Activated CD4-positive, alpha-beta T cell treated with anti-CD3 and anti-CD28 coated beads for 36 hours (primary cell): ENCODE data around the gene ACKR1. TPM values are rescaled to one million over a fixed set of nuclear protein-coding genes. Genes with fewer than 3 reads are reported as not detected.

Experiments used
- ATAC-seq: fragments of 200-7000 bp; cut with Tn5 transposase; one replicate; pipeline ENCODE4 v1.10.0; 2021; ENCODE audit warnings: mild to moderate bottlenecking, moderate library complexity
- CTCF ChIA-PET: fragments of 350-600 bp; sonication (Branson Sonifier 250); formaldehyde crosslinking; loops from one replicate; lab custom pipeline; 2021; ENCODE audit warnings: antibody characterized with exemption; lab: Charles Lee
- POLR2A ChIA-PET: fragments of 350-600 bp; sonication (Branson Sonifier 250); formaldehyde crosslinking; loops from one replicate; lab custom pipeline; 2021; ENCODE audit warnings: antibody characterized with exemption, inconsistent platforms; lab: Charles Lee
- DNase-seq: peaks from one replicate; pipeline ENCODE4 v3.0.0-alpha.2; 2020
- H3K27ac Mint-ChIP-seq: one replicate; pipeline ENCODE4 v1.8.0; 2021; ENCODE audit warnings: mixed read lengths
- H3K27me3 Mint-ChIP-seq: one replicate; pipeline ENCODE4 v1.8.0; 2021; ENCODE audit warnings: mixed read lengths
- H3K36me3 Mint-ChIP-seq: one replicate; pipeline ENCODE4 v1.8.0; 2021; ENCODE audit warnings: low read depth, mixed read lengths
- H3K4me1 Mint-ChIP-seq: one replicate; pipeline ENCODE4 v1.8.0; 2021; ENCODE audit warnings: mixed read lengths
- H3K4me3 Mint-ChIP-seq: one replicate; pipeline ENCODE4 v1.8.0; 2021; ENCODE audit warnings: mild to moderate bottlenecking, moderate library complexity, mixed read lengths
- H3K9me3 Mint-ChIP-seq: one replicate; pipeline ENCODE4 v1.8.0; 2021; ENCODE audit warnings: low read depth, mixed read lengths
- intact Hi-C, 2 experiments: fragments of 100-400 bp; cut with DNase I in 1 of 2; cut with micrococcal nuclease in 1 of 2; formaldehyde crosslinking; loops; one replicate each; pipeline versions ENCODE4 v1.14.2 to v1.15.1; 2022 to 2024; cut with DNase I, micrococcal nuclease
- total RNA-seq, 2 experiments: library from RNA; stranded (reverse); gene quantifications; one replicate each; pipeline ENCODE4 v1.2.3, GENCODE V29; 2021

Gene ACKR1
- total RNA-seq, 2 experiments from 2014 or later: not detected

DNA sequence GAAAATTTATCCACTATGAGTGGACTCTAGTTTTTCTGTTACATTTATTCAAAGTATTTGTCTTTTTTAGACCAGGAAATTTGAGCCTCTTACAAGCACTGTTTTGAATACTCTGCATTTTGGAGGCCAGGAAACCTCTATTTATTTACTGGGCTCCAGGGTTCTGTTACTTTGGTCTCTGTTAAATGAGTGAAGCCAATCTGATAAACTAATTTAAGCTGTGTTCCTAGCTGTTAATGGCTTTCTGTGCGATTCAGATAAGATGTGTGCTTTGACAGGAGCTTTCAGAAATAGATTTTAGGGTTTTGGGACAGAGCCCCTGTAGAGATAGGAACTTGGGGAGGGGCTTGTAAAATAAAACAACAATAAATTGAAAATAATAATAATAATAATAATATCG lies 23.9 kb downstream of the ACKR1 start:
- ChIA-PET CTCF (interaction anchor here (0.6 to 2.9 kb wide), 3 partner anchors 10 to 76 kb away, joined by 3 to 15 read pairs (median 3); no protein-coding TSS in a partner anchor), POLR2A (no interaction called here)
- no peak overlapping the region for H3K4me3 Mint-ChIP-seq

GRCh38 chr1:159229260-159229885 lies 24.7 kb downstream of the ACKR1 start:
- DNase-seq (no peak), ATAC-seq (no peak)
- intact Hi-C loops: no loop called here
- Mint-ChIP-seq H3K36me3 (no peaks in the 10 kb centered on the region), H3K4me3 (no peak overlapping the region), H3K27ac (no peak overlapping the region), H3K27me3 (peaks cover 17% of the 10 kb centered on the region), H3K4me1 (no peaks in the 10 kb centered on the region), H3K9me3 (no peaks in the 10 kb centered on the region)
- ChIA-PET POLR2A (interaction anchor here (0.7 kb wide), 1 partner anchor 66 kb away, joined by 4 read pairs; no protein-coding TSS in a partner anchor), CTCF (interaction anchor here (1.4 to 2.9 kb wide), 2 partner anchors 10 to 15 kb away, joined by 3 to 15 read pairs; no protein-coding TSS in a partner anchor)

More for the DNA sequence above, 23.9 kb downstream of the ACKR1 start:
- H3K27ac Mint-ChIP-seq: no peak overlapping the region
- DNase-seq (no peak), ATAC-seq (no peak)
- intact Hi-C loops: no loop called here
- no peaks in the 10 kb centered on the region for H3K9me3 Mint-ChIP-seq
- no peaks in the 10 kb centered on the region for H3K4me1 Mint-ChIP-seq
- H3K27me3 Mint-ChIP-seq: peaks cover 19% of the 10 kb centered on the region
- H3K36me3 Mint-ChIP-seq: no peaks in the 10 kb centered on the region

DNA sequence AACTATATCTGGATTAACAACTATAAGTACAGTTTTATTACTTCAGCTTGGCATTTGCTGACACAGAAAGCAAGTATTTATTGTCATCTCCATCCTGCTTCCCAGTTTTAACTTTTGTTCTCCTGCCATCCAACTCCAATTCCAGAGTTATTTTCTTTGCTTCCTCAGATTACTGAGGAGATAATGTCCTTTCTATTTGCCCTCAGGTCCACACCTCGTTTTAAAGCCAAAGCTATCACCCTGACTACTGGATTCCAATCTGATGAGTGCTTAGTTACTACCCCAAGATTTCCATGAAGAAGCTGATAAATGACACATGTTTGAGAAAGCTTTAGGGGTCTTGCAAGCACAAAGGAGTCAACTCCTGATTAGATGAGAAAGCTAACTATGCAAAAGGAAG lies 25.2 kb downstream of the ACKR1 start:
- intact Hi-C loops: no loop called here
- DNase-seq (no peak), ATAC-seq (no peak)
- CTCF ChIA-PET: interaction anchor here (2.9 kb wide), 1 partner anchor 16 kb away, joined by 15 read pairs; no protein-coding TSS in a partner anchor
- H3K27me3 Mint-ChIP-seq: peaks cover 20% of the 10 kb centered on the region
- POLR2A ChIA-PET: interaction anchor here (0.7 kb wide), 1 partner anchor 67 kb away, joined by 4 read pairs; no protein-coding TSS in a partner anchor
- H3K27ac Mint-ChIP-seq: no peak overlapping the region
- no peaks in the 10 kb centered on the region for H3K9me3 Mint-ChIP-seq
- H3K36me3 Mint-ChIP-seq: no peaks in the 10 kb centered on the region
- no peak overlapping the region for H3K4me3 Mint-ChIP-seq
- H3K4me1 Mint-ChIP-seq: no peaks in the 10 kb centered on the region

- H3K9me3 Mint-ChIP-seq: no peaks in the 10 kb centered on the region
- H3K36me3 Mint-ChIP-seq: no peaks in the 10 kb centered on the region
- ATAC-seq (no peak), DNase-seq (no peak)
- CTCF ChIA-PET: no interaction called here
- intact Hi-C loops: no loop called here
- peaks cover 16% of the 10 kb centered on the region for H3K27me3 Mint-ChIP-seq
- no peaks in the 10 kb centered on the region for H3K4me1 Mint-ChIP-seq
- no peak overlapping the region for H3K27ac Mint-ChIP-seq
- H3K4me3 Mint-ChIP-seq: no peak overlapping the region
- POLR2A ChIA-PET: no interaction called here
These were observed 35.0 kb downstream of the ACKR1 start for GRCh38 chr1:159239551-159240220.

DNA sequence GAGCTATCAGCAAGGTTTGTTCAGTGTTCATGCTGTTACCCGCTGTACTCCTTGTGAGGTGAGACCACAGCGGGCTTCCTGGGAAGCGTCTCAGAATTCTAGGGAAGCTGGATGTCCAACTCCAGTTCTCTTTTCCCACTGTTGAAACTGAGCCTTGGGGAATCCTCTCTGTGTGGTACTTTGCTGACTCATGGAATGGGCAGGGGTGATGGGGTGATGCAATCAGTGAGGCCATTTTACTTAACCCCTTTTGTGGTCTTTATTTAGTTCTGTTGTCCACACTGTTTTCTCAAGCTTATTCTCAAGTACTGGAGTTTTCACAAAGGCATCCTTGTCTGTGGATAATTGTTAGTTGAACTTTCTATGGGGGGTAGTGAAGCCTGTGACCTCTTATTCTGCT lies 42.6 kb downstream of the ACKR1 start:
- ATAC-seq: no peak
- intact Hi-C loops: no loop called here
- H3K9me3 Mint-ChIP-seq: peaks cover 6% of the 10 kb centered on the region
- ChIA-PET POLR2A (no interaction called here), CTCF (interaction anchor here (0.6 to 1.6 kb wide), 2 partner anchors 33 to 569 kb away, joined by 3 read pairs; no protein-coding TSS in a partner anchor)
- no peak overlapping the region for H3K27ac Mint-ChIP-seq
- no peaks in the 10 kb centered on the region for H3K36me3 Mint-ChIP-seq
- H3K4me3 Mint-ChIP-seq: no peak overlapping the region
- H3K27me3 Mint-ChIP-seq: peaks cover 24% of the 10 kb centered on the region
- H3K4me1 Mint-ChIP-seq: no peaks in the 10 kb centered on the region
- no peak for DNase-seq

- DNase-seq (no peak), ATAC-seq (no peak)
- CTCF ChIA-PET: interaction anchor here (1.6 kb wide), 1 partner anchor 34 kb away, joined by 3 read pairs; no protein-coding TSS in a partner anchor
- peaks cover 6% of the 10 kb centered on the region for H3K9me3 Mint-ChIP-seq
- intact Hi-C loops: no loop called here
- no peaks in the 10 kb centered on the region for H3K36me3 Mint-ChIP-seq
- H3K4me1 Mint-ChIP-seq: no peaks in the 10 kb centered on the region
- H3K27ac Mint-ChIP-seq: no peak overlapping the region
- H3K4me3 Mint-ChIP-seq: no peak overlapping the region
- POLR2A ChIA-PET: no interaction called here
- H3K27me3 Mint-ChIP-seq: peaks cover 24% of the 10 kb centered on the region
These were observed 43.6 kb downstream of the ACKR1 start for GRCh38 chr1:159248311-159248710.

DNA sequence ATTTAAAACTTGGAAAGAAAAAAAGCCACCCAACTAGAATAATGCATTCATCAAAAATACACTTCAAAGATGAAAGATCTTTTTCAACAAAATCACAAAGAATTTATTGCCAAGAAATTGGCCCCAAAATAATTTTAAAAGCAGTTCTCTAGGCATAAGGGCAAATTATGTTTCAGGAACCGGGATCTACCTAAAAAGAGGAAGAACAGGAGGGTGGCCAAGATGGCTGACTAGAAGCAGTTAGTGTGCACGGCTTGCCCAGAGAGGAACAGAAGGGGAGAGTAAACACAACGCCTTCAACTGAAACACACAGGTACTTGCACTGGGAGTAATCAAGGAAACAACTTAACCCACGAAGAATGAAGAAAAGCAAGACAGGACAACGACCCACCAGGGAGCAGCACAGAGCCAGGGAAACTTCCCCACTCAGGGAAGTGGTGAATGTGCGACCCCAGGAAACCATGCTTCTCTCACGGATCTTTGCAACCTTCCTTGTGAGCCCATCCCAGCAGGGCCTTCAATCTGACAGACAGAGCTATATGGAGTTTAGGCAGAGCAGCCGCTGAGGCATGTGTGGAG lies 46.1 kb downstream of the ACKR1 start:
- ChIA-PET CTCF (no interaction called here), POLR2A (no interaction called here)
- peaks cover 25% of the 10 kb centered on the region for H3K27me3 Mint-ChIP-seq
- H3K9me3 Mint-ChIP-seq: peaks cover 6% of the 10 kb centered on the region
- H3K4me3 Mint-ChIP-seq: no peak overlapping the region
- H3K36me3 Mint-ChIP-seq: no peaks in the 10 kb centered on the region
- no peak overlapping the region for H3K27ac Mint-ChIP-seq
- no peak for DNase-seq
- intact Hi-C loops: no loop called here
- ATAC-seq: no peak
- H3K4me1 Mint-ChIP-seq: no peaks in the 10 kb centered on the region

Other genes with a start within 250 kb of the ACKR1 start
- 100 to 1,000 TPM; 263 to 308 TPM for gene IFI16, start 195.0 kb upstream of the ACKR1 start, total RNA-seq
- 10 to 100 TPM; 65.6 to 67.6 TPM for gene AIM2, start 128.1 kb upstream of the ACKR1 start, total RNA-seq
- not detected for gene CADM3, start 33.3 kb upstream of the ACKR1 start, total RNA-seq
- gene FCER1A, start 97.5 kb downstream of the ACKR1 start, total RNA-seq: not detected
- not detected for gene OR10J4, start 227.3 kb downstream of the ACKR1 start, total RNA-seq
- not detected for gene OR10J1, start 234.8 kb downstream of the ACKR1 start, total RNA-seq